Mucosa of descending colon (tissue), 3 donors: Measurements from ENCODE around the gene RIC1. TPM values are rescaled to one million over a fixed set of nuclear protein-coding genes. Genes with fewer than 3 reads are reported as not detected.

Experiments
- ATAC-seq: fragments of 200-7000 bp; cut with Tn5 transposase; one replicate; pipeline ENCODE4 v1.9.1; 2020; ENCODE audit warnings: mild to moderate bottlenecking, moderate library complexity
- DNase-seq, 3 donors: peaks; one replicate each; pipeline ENCODE4 v3.0.0-alpha.2; 2020
- H3K36me3 ChIP-seq: fragments of 200-600 bp; one replicate; pipeline ENCODE4 v1.8.0; 2021; ENCODE audit warnings: low read depth, mild to moderate bottlenecking
- H3K4me1 ChIP-seq: fragments of 200-600 bp; one replicate; pipeline ENCODE4 v1.8.0; 2021; ENCODE audit warnings: low read depth, mild to moderate bottlenecking
- H3K4me3 ChIP-seq: fragments of 200-600 bp; one replicate; pipeline ENCODE4 v1.8.0; 2021; ENCODE audit warnings: mild to moderate bottlenecking
- H3K9me3 ChIP-seq: fragments of 200-600 bp; one replicate; pipeline ENCODE4 v1.8.0; 2021; ENCODE audit warnings: mild to moderate bottlenecking
- intact Hi-C, 2 donors: fragments of 100-400 bp; cut with DNase I in 1 of 2; cut with micrococcal nuclease in 1 of 2; formaldehyde crosslinking; loops; one replicate each; pipeline versions ENCODE4 v1.11.0 to v1.11.1; 2022; cut with DNase I, micrococcal nuclease
- total RNA-seq, 3 donors: library from RNA; stranded (reverse); fragmentation: NEBNext Ultra II Directional in 2 of 3; extraction: Animal tissue kit (Norgen Biotek cat#: 25700) in 2 of 3; gene quantifications; one replicate each; pipeline versions ENCODE4 v1.2.1 to v1.2.4, GENCODE V29; 2021 to 2023
- TF ChIP-seq, protein P1 (sequence below): fragments of 200-600 bp; IDR thresholded peaks from one replicate; pipeline ENCODE4 v1.8.0; 2022; ENCODE audit warnings: antibody characterized with exemption, mild to moderate bottlenecking
- donor health status: DM: no; HTN: no; CAD: no; lungs with moderate emphysema.
- donor health status: DM: no; HTN: no; CAD: no.
- donor health status: DM: no; HTN: yes; CAD: no.

The RIC1 gene
- total RNA-seq, 3 donors from 2014 or later = 15.8 to 22.4 (median 20.2) TPM

DNA sequence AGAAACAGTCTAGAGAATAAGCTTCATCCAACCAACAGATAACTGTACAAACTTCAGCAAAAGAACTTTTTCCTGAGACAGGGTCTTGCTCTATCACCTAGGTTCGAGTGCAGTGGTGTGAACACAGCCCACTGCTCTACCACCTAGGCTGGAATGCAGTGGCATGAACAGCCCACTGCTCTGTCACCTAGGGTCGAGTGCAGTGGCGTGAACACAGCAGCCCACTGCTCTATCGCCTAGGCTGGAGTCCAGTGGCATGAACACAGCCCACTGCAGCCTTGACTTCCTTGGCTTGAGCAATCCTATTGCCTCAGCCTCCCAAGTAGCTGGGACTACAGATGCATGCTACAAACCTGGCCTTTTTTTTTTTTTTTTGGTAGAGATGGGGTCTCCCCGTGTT, 160.6 kb downstream of the RIC1 start:
- ATAC-seq (no peak), DNase-seq (no peak)
- no peaks in the 10 kb centered on the region for H3K9me3 ChIP-seq
- intact Hi-C loops = no loop called here
- no peaks in the 10 kb centered on the region for H3K36me3 ChIP-seq
- TF ChIP-seq, protein P1, sequence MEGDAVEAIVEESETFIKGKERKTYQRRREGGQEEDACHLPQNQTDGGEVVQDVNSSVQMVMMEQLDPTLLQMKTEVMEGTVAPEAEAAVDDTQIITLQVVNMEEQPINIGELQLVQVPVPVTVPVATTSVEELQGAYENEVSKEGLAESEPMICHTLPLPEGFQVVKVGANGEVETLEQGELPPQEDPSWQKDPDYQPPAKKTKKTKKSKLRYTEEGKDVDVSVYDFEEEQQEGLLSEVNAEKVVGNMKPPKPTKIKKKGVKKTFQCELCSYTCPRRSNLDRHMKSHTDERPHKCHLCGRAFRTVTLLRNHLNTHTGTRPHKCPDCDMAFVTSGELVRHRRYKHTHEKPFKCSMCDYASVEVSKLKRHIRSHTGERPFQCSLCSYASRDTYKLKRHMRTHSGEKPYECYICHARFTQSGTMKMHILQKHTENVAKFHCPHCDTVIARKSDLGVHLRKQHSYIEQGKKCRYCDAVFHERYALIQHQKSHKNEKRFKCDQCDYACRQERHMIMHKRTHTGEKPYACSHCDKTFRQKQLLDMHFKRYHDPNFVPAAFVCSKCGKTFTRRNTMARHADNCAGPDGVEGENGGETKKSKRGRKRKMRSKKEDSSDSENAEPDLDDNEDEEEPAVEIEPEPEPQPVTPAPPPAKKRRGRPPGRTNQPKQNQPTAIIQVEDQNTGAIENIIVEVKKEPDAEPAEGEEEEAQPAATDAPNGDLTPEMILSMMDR = no peak
- H3K4me1 ChIP-seq = no peaks in the 10 kb centered on the region
- H3K4me3 ChIP-seq = no peak overlapping the region

DNA sequence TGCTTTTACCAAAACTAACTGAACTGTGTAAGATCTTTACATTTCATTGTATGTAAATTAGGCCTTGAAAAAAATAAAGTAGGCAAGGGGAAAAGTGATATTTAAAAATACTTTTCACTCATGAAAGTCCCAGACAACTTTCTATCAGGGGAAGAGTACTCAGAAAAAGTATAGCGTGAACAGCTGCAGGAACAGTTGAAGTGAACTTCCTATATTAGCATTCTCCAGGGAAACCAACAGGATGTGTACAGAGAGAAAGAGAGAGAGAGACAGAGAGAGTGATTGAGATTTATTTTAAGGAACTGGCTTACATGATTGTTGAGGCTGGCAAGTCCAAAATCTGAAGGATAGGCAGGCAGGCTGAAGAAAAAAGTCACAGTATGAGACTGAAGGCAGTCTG, 162.0 kb downstream of the RIC1 start:
- TF ChIP-seq, protein P1 = no peak
- intact Hi-C loops = no loop called here
- Histone ChIP-seq H3K9me3 (no peaks in the 10 kb centered on the region), H3K4me1 (no peaks in the 10 kb centered on the region), H3K4me3 (no peak overlapping the region), H3K36me3 (no peaks in the 10 kb centered on the region)
- no peak for ATAC-seq
- DNase-seq = no peak

DNA sequence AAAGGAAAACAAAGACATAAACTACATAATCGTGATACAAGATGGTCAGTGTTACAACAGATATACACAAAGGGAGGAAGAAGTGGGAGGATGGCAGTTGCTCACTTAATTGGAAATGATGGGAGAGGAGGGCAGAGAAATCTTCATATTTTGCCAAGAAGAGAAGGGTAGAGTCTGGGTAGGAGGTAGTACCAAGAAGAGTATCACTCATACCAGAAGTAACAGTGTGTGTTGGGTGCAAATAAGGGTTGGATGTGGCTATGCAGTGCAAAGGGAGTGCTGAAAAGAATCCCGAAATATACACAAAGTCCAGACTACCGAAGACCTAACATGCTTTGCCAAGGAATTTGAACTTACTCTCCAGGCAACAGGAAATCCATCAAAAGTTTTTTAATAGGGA, 163.0 kb downstream of the RIC1 start:
- H3K4me1 ChIP-seq = no peaks in the 10 kb centered on the region
- no peaks in the 10 kb centered on the region for H3K9me3 ChIP-seq
- intact Hi-C loops = no loop called here
- H3K4me3 ChIP-seq = no peak overlapping the region
- no peaks in the 10 kb centered on the region for H3K36me3 ChIP-seq
- no peak for DNase-seq
- TF ChIP-seq, protein P1 = no peak
- no peak for ATAC-seq

DNA sequence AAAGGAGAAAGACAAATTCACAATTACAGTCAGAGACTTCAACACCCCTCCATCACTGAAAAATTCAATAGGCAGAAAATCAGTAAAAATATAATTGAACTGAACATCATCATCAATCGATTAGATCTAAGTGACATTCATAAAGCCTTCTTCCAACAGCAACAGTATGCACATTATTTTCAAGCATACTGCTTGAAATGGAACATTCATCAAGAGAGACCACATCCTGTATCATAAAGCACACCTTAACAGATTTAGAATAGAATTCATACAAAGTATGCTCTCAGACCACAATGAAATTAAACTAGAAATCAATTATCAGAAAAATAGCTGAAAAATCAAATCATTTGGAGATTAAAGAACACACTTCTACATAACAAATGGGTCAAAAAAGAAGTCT, 164.9 kb downstream of the RIC1 start:
- DNase-seq (no peak), ATAC-seq (no peak)
- intact Hi-C loops = no loop called here
- H3K4me1 ChIP-seq = no peaks in the 10 kb centered on the region
- H3K36me3 ChIP-seq = no peaks in the 10 kb centered on the region
- no peak overlapping the region for H3K4me3 ChIP-seq
- TF ChIP-seq, protein P1 = no peak
- H3K9me3 ChIP-seq = no peaks in the 10 kb centered on the region

DNA sequence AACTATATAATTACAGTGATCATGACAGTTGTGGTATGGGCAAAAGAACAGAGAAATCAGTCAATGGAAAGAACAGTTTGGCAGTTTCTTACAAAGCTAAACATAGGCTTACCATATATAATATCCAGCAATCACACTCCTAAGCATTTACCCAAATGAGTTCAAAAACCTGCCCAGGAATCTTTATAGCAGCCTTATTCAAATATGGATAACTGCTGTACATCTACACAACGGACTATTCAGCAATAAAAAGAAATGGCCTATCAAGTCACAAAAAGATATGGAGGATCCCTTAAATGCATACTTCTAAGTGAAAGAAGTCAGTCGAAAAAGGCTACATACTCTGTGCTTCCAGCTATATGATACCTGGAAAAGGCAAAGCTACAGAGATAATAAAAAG, 167.4 kb downstream of the RIC1 start:
- ATAC-seq (peak; percentile 59), DNase-seq (no peak)
- no peak overlapping the region for H3K4me3 ChIP-seq
- intact Hi-C loops = no loop called here
- TF ChIP-seq, protein P1 = no peak
- H3K4me1 ChIP-seq = peaks cover 3% of the 10 kb centered on the region
- no peaks in the 10 kb centered on the region for H3K9me3 ChIP-seq
- H3K36me3 ChIP-seq = no peaks in the 10 kb centered on the region

DNA sequence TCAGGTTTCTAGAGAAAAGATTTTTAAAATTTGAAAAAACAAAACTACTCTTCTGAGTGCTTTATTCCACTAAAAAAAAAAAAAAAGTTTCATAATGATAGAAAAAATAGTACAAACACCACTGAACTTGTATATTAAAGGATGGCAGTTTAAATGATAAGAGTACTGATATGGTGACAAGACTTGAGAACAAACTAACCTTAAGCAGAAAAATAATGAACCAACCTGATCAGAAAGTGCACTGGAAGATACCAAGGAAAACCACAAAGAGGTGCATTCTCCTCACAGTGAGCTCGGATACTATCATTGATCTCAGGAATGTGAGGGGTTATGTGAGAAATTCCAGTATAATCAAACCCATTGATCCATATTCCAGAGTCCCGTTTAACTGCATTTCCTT, 169.7 kb downstream of the RIC1 start:
- Histone ChIP-seq H3K4me3 (no peak overlapping the region), H3K9me3 (no peaks in the 10 kb centered on the region), H3K36me3 (no peaks in the 10 kb centered on the region), H3K4me1 (peaks cover 9% of the 10 kb centered on the region)
- TF ChIP-seq, protein P1 = no peak
- ATAC-seq (no peak), DNase-seq (no peak)
- intact Hi-C loops = no loop called here
